G401.6 (cell line): Measurements from ENCODE around the gene PRR16.

Experiments
- FAIRE-seq: peaks from 2 replicates; lab custom pipeline; 2012; peaks lifted over from hg19 to GRCh38; lab: Jason Lieb, UNC

Gene PRR16

GRCh38 chr5:120464627-120465435, 731 bp downstream of the PRR16 start:
- FAIRE-seq: no peak

DNA sequence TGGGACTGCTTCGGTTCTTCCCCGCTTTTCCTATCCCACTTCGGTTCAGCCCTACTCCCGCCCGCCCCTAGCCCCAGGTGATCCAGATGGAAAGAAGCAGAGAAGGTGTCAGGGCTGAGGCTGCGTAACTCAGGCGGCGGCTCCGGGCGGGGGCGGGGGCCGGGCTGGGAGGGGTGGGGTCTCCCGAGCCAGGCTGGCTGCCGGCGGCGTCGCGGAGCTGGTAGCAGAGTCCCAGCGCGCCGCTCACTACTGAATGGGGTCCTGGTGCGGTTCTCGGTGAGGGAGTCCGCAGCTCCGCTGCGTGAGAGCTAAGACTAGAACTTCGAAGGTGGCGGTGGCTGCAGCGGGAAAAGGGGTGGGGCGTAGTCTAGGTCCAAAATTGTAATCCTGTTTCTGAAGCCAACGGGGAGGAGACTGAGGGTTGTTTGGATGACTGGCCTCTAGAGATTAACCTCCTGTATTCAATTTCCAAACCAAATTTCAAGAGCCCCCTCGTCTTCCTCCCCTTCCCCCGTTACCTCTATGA, 1.4 kb downstream of the PRR16 start:
- FAIRE-seq: no peak

- FAIRE-seq: no peak
Measured at GRCh38 chr5:120466341-120467006, 2.4 kb downstream of the PRR16 start.

DNA sequence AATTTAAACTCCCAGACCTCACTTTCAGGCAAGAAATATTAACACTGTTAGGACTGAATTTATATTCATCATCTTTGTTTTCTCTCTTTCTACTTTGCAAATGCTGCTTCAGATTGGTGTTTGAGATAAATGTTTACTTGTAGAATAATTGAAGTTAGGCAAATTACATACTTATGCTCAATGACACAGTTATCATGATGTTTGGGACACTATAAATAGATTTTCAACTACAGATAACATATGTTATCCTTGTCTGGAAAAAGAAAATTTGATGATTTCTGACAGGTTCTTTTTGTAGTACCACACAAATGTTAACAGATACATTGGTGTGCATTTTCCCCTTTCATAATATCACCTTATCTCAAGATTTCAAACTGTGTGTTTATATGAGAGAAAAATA, 7.9 kb downstream of the PRR16 start:
- FAIRE-seq: no peak

DNA sequence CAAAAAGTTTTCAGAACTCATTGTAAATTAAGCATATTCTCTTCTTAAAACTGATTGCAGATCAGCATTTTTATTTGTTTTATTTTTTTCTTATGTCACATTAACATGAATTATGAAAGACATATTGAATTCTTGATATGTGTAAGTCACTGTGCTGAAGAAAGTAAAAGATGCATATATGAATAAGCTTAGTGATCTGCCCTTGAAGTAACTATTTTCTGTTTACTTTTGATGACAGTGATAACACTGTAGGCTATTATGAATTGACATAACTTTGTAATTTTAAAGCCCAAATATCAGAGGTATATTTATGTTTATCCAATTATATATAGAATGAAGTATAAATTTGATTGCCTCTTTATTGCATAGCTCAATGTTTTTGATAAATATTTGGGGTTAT, 8.8 kb downstream of the PRR16 start:
- FAIRE-seq: no peak

DNA sequence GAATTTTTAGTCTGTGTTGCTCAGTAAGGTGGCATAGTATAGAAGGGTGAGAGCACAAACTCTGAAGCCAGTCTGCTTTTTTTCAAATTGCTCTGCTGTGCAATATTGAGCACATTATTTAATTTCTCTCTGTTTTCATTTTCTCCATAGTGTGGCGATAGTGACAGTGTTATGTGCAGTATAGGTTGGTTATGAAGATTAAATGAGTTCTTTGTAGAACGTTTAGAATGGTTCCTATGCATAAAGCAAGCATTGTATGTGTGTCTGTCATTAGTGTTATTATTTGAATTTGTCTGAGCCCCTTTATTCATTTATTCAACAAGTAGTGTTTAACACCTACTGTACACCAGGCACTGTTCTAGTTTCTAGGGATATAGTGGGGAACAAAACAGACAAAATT, 9.2 kb downstream of the PRR16 start:
- no peak for FAIRE-seq

GRCh38 chr5:120476063-120476462, 12.0 kb downstream of the PRR16 start:
- FAIRE-seq: no peak

- FAIRE-seq: no peak
Measured at GRCh38 chr5:120479066-120479465, 15.0 kb downstream of the PRR16 start.

DNA sequence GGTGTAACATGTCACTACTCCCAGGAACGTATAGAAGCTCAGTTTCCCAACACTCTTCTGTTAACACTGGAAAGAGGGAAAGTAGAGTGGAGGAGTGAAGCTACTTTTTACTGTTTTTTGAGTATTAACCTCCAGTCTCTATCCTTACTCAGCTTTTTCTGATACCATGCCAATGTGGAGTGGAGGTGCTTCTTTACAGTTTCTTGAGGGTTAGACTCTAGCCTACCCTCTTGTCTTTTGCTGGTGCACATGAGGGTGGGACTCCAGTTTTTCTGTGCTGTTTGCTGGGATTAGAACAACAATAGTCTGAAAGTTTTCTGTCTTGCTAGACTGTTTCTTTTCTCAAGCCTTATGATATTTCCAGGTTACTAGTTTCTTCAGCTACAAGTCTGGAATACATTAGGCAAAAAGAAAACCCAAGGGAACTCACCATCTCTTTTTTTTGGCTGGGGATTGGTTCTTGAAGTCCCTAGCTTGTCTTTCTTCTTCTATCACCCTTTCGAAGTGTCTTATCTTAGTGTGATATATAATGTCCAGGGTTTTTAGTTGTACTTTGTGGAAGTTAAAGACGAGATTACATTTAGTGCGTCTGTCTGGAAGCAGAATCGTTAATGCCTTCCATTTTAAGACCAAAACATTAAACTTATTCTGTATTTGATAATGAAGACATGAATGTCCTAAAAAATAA, 35.9 kb downstream of the PRR16 start:
- FAIRE-seq: no peak

- FAIRE-seq: no peak
Measured at GRCh38 chr5:120502531-120502930, 38.4 kb downstream of the PRR16 start.

DNA sequence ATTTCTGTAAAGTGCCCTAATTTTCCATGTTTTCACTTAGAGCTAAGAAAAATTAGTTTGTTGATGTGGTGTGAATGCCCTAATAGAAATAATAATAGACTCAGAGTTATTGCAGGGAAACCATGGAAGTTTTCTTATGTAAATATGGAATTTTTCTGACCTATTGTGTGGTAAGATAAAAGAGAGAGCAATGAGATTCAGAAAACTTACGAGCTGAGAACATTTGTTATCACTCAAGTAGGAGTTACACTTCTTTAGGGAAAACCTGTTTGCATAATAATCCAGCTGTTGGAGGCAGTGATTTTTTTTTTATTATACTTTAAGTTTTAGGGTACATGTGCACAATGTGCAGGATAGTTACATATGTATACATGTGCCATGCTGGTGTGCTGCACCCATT, 39.2 kb downstream of the PRR16 start:
- FAIRE-seq: no peak

DNA sequence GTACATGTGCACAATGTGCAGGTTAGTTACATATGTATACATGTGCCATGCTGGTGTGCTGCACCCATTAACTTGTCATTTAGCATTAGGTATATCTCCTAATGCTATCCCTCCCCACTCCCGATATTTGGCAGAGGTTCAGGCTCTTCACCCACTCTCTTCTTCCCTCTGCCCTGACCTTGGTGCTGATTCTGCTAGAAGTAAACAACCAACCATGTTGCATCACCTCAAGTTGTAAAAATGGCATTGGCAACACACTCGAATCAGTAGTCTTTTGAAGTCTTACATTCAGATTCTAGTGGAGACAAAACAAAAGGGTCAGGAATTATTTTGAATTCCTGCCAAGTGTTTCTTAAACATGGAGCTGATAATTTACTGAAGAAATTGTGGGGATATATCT, 40.0 kb downstream of the PRR16 start:
- FAIRE-seq: no peak

DNA sequence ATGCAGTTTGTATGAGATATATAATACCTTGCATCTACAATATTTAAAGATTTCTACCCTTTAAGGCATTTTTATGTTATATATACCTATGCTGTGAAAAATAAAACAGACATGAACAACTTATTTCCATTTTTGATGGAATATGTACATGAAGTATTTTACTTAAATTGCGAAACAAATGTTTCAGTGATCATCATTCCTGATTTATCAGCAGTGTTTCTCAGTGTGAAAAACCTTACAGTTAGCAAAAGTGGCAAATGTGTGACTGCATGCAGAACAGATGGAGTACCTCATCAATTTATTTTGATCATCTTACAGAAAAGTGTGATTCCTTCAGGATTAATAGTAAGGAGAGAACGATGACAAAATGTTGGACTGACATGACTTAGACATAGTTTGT, 43.1 kb downstream of the PRR16 start:
- no peak for FAIRE-seq

- no peak for FAIRE-seq
Measured at GRCh38 chr5:120507800-120508463, 43.8 kb downstream of the PRR16 start.

- no peak for FAIRE-seq
Measured at GRCh38 chr5:120509053-120509452, 45.0 kb downstream of the PRR16 start.

- FAIRE-seq: no peak
Measured at GRCh38 chr5:120510098-120510637, 46.1 kb downstream of the PRR16 start.

DNA sequence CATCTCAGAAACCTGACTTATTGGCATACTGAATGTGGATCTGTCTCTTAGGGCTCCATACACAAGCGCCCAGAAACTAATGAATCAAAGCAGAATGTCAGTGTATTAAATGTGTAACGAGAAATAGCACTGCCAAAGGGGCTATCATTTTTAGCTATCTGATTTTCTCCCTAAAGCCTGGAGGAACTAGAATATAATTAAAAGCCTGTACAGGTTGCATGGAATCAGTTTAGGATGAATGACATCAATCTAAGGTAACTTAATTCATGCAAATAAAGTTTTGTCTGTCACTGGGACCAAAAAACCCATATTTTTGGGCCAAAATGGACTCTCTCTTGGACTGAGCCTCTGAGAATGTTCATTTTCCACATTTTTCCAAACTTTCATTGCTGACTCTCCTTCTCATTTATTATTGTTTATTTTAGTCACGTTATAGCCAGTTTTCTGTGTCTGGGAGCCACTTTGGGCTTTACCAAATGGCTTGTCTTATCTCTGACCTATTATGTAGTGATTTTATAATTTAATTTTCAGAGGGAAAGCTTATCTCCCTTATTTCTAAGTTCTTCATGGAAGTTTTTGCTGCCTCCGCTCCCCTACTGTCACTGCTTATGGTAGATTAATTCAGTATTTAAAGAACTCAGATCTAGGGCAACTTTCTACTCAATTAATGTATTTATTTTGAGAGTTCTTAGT, 47.0 kb downstream of the PRR16 start:
- FAIRE-seq: no peak

DNA sequence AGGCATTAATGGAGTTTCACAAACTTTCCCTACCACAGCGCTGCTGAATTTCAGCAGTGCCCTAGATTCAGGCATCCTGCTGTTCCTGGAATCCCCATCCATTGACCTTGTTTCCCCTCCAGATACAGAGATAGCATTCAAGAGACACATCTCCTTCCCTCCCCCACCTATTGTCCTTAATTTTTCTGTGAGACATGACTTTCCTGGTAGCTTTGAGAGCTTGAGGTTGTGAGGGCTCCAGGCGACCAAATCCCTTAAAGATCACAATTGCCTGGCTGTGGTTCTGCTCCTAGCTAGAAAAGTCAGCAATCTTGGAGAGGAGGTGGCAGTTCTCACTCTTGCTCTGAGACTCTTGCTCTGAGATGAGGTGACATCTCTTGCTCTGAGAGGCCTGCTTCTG, 48.0 kb downstream of the PRR16 start:
- FAIRE-seq: no peak

DNA sequence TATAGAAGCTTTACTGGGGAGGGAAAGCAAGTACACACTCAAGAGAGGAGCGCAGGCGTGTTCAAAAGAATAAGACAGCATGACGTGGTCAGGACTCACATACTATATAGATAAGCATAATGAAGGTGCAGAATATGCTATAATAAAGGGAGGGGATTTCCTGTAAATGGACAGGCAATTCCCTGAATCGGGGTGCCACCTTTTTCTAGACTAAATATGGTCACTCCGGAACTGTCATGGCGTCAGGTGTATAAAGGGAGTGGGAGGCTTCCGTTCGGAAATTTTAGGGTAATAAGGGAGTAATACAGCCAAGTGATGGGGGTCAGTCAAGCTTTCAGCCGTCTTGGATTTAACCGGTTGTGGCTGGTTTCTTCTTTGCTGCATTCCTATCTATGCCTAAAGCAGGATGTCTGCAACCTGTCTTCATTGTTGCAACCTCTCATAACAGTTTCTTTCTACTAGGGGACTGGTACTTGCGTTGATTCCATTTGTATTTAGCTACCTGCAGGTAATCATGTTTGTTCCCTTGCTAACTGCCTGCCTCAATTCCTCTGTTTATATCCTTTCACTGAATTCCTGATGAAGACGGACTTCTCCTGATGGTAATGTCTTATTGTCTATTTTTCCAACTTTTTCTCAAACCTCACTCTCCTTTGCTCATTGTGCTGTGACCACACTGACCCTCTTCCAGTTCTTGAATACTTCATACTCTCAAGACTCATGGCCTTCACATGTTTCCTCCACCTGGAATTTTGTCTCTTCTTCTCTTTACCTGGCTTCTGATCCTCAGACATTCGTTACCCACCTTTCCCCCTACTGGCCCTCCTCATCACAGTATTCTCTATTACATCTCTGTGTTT, 48.9 kb downstream of the PRR16 start:
- no peak for FAIRE-seq

DNA sequence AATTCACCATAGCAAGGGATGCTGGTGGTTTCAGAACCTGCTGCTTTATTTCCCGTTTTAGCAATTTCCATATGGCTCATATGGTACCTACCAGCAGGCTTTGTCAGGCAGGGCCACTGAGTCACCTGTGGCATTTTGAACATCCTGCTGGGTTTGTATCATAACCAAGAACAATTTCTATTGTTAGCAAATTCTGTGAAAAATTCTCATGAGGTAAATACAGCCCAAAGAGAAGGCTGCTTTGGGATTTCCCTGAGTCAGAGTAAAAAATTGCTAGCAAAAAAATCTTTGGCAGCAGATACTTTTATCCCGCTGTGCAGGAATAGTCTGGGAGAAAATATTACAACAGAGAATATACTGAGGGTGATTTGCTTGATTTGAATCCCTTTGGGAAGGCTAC, 52.7 kb downstream of the PRR16 start:
- no peak for FAIRE-seq
